Activated CD8-positive, alpha-beta memory T cell treated with anti-CD3 and anti-CD28 coated beads, Interleukin-2, amount 50 U/mL, for 24 hours (primary cell): Measurements from ENCODE around the gene NENF.

ENCODE experiments used
- DNase-seq: peaks from one replicate; pipeline ENCODE4 v3.0.0-alpha.2; 2020; ENCODE audit errors: extremely low read depth

NENF gene

GRCh38 chr1:212431644-212432043 is 1.1 kb upstream of the NENF start:
- DNase-seq, result no peak

GRCh38 chr1:212432272-212432660 is 454 bp upstream of the NENF start:
- no peak for DNase-seq

GRCh38 chr1:212433577-212434462 is 1.1 kb downstream of the NENF start:
- DNase-seq, result no peak

GRCh38 chr1:212434992-212435391 is 2.3 kb downstream of the NENF start:
- DNase-seq, result no peak

- no peak for DNase-seq
Measured at GRCh38 chr1:212437179-212437798, 4.6 kb downstream of the NENF start.

- DNase-seq, result no peak
Measured at GRCh38 chr1:212438831-212439237, 6.1 kb downstream of the NENF start.

GRCh38 chr1:212440419-212440818 is 7.7 kb downstream of the NENF start:
- no peak for DNase-seq

- DNase-seq, result no peak
Measured at GRCh38 chr1:212442408-212442807, 9.7 kb downstream of the NENF start.

GRCh38 chr1:212446333-212446732 is 13.6 kb downstream of the NENF start:
- DNase-seq, result no peak

- DNase-seq, result no peak
Measured at GRCh38 chr1:212447478-212447877, 14.8 kb downstream of the NENF start.

- DNase-seq, result no peak
Measured at GRCh38 chr1:212450331-212450881, 17.7 kb downstream of the NENF start.

- DNase-seq, result no peak
Measured at GRCh38 chr1:212451416-212452322, 18.9 kb downstream of the NENF start.

GRCh38 chr1:212452323-212453155 is 19.8 kb downstream of the NENF start:
- DNase-seq, result no peak

- no peak for DNase-seq
Measured at GRCh38 chr1:212453156-212453857, 20.6 kb downstream of the NENF start.

- no peak for DNase-seq
Measured at GRCh38 chr1:212454741-212455140, 22.0 kb downstream of the NENF start.

GRCh38 chr1:212455401-212455800 is 22.7 kb downstream of the NENF start:
- no peak for DNase-seq

- peak; percentile 69 for DNase-seq
Measured at GRCh38 chr1:212455803-212456528, 23.2 kb downstream of the NENF start.

GRCh38 chr1:212457740-212458338 is 25.1 kb downstream of the NENF start:
- peak; percentile 20 for DNase-seq

GRCh38 chr1:212458817-212459216 is 26.1 kb downstream of the NENF start:
- no peak for DNase-seq
